ENCODE measurements around the gene GNRHR. TPM values are rescaled to one million over a fixed set of nuclear protein-coding genes. Genes with fewer than 3 reads are reported as not detected.
"Not testable (repeated sequence)": the region's sequence is repeated elsewhere in the genome, so short reads cannot be mapped to it uniquely, and the experiment has no call there.

Gene GNRHR
- total and polyA plus RNA-seq, 2 of the 4 experiments (the other 2 are of a cell fraction) = not detected

DNA sequence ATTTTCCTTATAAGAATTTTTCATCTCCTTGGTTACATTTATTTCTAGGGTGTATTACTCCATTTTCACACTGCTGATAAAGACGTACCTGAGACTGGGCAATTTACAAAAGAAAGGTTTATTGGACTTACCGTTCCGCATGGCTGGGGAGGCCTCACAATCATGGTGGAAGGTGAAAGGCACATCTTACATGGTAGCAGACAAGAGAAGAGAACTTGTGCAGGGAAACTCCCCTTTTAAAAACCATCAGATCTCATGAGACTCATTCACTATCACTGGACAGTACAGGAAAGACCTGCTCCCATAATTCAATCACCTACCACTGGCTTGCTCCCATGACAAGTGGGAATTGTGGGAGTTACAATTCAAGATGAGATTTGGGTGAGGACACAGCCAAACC lies 47.5 kb downstream of the GNRHR start:
- H3K36me3 ChIP-seq (ENCODE audit: control insufficient read depth, insufficient read depth, low read length); H3K14ac ChIP-seq (replicated peaks; ENCODE audit: low read depth, low read length); POLR2A ChIA-PET (ENCODE audit: unreplicated experiment); H2AFZ ChIP-seq (replicated peaks; ENCODE audit: low read length, poor library complexity); H3K9me3 ChIP-seq (ENCODE audit: control insufficient read depth, insufficient read depth, low read length); H3K4me2 ChIP-seq (ENCODE audit: low read depth, low read length); H3K4ac ChIP-seq (ENCODE audit: low read depth, low read length); H4K5ac ChIP-seq (ENCODE audit: low read depth, low read length); H3K23ac ChIP-seq (ENCODE audit: low read depth, low read length); dilution Hi-C loops (cut with HindIII; ENCODE audit: low sequenced_read_pairs, unreplicated experiment); H4K91ac ChIP-seq (ENCODE audit: insufficient read depth, low read depth, low read length); H4K20me1 ChIP-seq (ENCODE audit: insufficient read depth, low read length); CTCF ChIA-PET; H3K9ac ChIP-seq (ENCODE audit: low read depth, low read length); H3K4me1 ChIP-seq (ENCODE audit: control insufficient read depth, insufficient read depth, low read length); H3K27me3 ChIP-seq (ENCODE audit: control insufficient read depth, insufficient read depth, low read length); H3K27ac ChIP-seq (ENCODE audit: insufficient read depth, low read length); in situ Hi-C loops (cut with MboI; ENCODE audit: low sequenced_read_pairs); H2BK120ac ChIP-seq (ENCODE audit: low read depth, low read length); H3K56ac ChIP-seq (ENCODE audit: extremely low read depth, insufficient read depth, low read length); H3K79me1 ChIP-seq (ENCODE audit: low read depth in 1 of 2, low read length in 2 of 2); ATAC-seq (ENCODE audit: low read depth); BruUV-seq (replicated peaks); H4K8ac ChIP-seq (ENCODE audit: low read depth in 2 of 2, low read length in 2 of 2); H3K4me3 ChIP-seq (ENCODE audit: insufficient read depth, low read depth, low read length); H2AK5ac ChIP-seq (ENCODE audit: low read depth, low read length); H2AK9ac ChIP-seq (replicated peaks; ENCODE audit: low read depth, low read length, poor library complexity); H3K9me1 ChIP-seq (ENCODE audit: insufficient read depth, low read length); H2BK5ac ChIP-seq (ENCODE audit: low read depth, low read length, poor library complexity, severe bottlenecking); H2BK15ac ChIP-seq (ENCODE audit: low read depth, low read length); DNase-seq; intact Hi-C loops (cut with micrococcal nuclease); H2BK20ac ChIP-seq (ENCODE audit: low read depth, low read length); H3K18ac ChIP-seq (ENCODE audit: low read depth, low read length): not testable (repeated sequence)
- WGBS, 2 experiments (ENCODE audit: extremely low coverage in 2 of 2, insufficient read length in 1 of 2) = no CpG with 5 or more reads among the region's 3 CpGs

Data from IMR-90 (cell line).